Activated naive CD8-positive, alpha-beta T cell treated with anti-CD3 and anti-CD28 coated beads for 36 hours (primary cell): ENCODE data around the gene BAZ1B. TPM values are rescaled to one million over a fixed set of nuclear protein-coding genes. Genes with fewer than 3 reads are reported as not detected.
"Not testable (repeated sequence)": the region's sequence is repeated elsewhere in the genome, so short reads cannot be mapped to it uniquely, and the experiment has no call there.

Experiments used
- DNase-seq: peaks from one replicate; pipeline ENCODE4 v3.0.0; 2021
- H3K27ac Mint-ChIP-seq: one replicate; pipeline ENCODE4 v1.8.0; 2022; ENCODE audit warnings: mild to moderate bottlenecking, moderate library complexity, mixed read lengths
- H3K27me3 Mint-ChIP-seq: one replicate; pipeline ENCODE4 v1.8.0; 2022; ENCODE audit warnings: mild to moderate bottlenecking, mixed read lengths
- H3K36me3 Mint-ChIP-seq: one replicate; pipeline ENCODE4 v1.8.0; 2021; ENCODE audit warnings: mild to moderate bottlenecking, mixed read lengths
- H3K4me1 Mint-ChIP-seq: one replicate; pipeline ENCODE4 v1.8.0; 2021; ENCODE audit warnings: mixed read lengths
- H3K4me3 Mint-ChIP-seq: one replicate; pipeline ENCODE4 v1.8.0; 2022; ENCODE audit warnings: mild to moderate bottlenecking, moderate library complexity, mixed read lengths
- H3K9me3 Mint-ChIP-seq: one replicate; pipeline ENCODE4 v1.8.0; 2022; ENCODE audit warnings: mixed read lengths
- total RNA-seq, 2 experiments: library from RNA; stranded (reverse); gene quantifications; one replicate each; pipeline ENCODE4 v1.2.3, GENCODE V29; 2021

BAZ1B gene
- total RNA-seq, 2 experiments from 2014 or later = 107 to 108 TPM

DNA sequence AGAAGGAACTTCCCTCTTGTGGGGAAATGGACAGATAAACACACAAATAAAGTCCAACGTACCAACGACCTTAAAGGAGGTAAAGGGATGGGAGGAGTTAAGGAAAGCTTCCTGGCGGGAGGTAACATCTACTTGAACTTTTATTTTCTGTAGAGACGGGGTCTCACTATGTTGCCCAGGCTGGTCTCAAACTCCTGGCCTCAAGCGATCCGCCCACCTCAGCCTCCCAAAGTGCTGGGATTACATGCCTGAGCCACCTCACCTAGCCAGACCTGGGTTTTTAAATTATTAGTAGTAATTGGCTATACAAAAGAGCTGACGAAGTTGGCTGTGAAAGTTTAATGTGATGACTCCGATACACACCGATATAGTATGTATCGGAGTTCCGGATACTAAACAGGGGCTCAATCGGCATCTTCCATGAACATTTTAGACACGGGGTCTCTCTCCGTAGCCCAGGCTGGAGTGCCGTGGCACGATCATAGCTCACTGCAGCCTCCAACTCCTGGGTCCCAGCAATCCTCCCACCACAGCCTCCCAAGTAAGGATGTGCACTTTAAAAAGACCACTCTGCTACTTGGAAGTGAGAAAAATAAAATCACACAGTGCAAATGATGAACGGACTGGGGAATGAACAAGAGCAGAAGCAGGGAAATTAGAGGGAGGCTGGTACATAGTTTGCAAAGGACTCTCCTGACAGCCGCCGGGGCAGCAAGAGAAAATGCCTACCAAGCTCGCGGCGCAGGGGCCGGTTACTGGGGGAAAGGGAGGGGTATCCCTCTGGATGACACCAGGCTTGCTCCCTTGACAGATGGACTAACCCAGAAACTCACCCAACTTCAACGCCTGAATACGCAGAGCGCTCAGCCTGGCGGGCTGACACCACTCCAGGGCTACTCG is 34.4 kb upstream of the BAZ1B start:
- H3K4me3 Mint-ChIP-seq = peak overlapping the region; percentile 93
- H3K9me3 Mint-ChIP-seq = no peaks in the 10 kb centered on the region
- DNase-seq = no peak
- H3K27ac Mint-ChIP-seq = peak overlapping the region; percentile 83
- peaks cover 37% of the 10 kb centered on the region for H3K4me1 Mint-ChIP-seq
- H3K36me3 Mint-ChIP-seq = peaks cover 17% of the 10 kb centered on the region
- peaks cover 4% of the 10 kb centered on the region for H3K27me3 Mint-ChIP-seq

GRCh38 chr7:73555411-73555982 is 33.4 kb upstream of the BAZ1B start:
- DNase-seq = no peak
- Mint-ChIP-seq H3K9me3 (no peaks in the 10 kb centered on the region), H3K27me3 (peaks cover 1% of the 10 kb centered on the region), H3K4me3 (peak overlapping the region; percentile 93), H3K36me3 (peaks cover 21% of the 10 kb centered on the region), H3K27ac (peak overlapping the region; percentile 83), H3K4me1 (peaks cover 36% of the 10 kb centered on the region)

GRCh38 chr7:73550093-73550492 is 28.0 kb upstream of the BAZ1B start:
- H3K27ac Mint-ChIP-seq, DNase-seq, H3K27me3 Mint-ChIP-seq, H3K4me3 Mint-ChIP-seq, H3K9me3 Mint-ChIP-seq: not testable (repeated sequence)
- Mint-ChIP-seq H3K36me3 (peaks cover 20% of the 10 kb centered on the region), H3K4me1 (peaks cover 29% of the 10 kb centered on the region)

DNA sequence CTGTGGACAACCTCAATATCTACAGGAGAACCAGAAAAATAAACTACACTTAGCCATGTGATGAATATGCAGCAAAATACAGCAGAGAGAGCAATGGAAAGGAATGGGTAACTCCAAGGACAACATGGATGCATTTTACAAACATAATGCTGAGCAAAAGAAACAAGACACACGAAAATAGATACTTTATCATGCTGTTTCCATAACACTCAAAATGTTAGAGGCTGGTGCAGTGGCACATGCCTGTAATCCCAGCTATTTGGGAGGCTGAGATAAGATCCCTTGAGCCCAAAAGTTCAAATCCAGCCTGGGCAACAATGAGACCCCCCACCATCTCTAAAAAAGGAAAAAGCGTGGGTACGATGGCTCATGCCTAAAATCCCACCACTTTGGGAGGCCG is 27.1 kb upstream of the BAZ1B start:
- no peaks in the 10 kb centered on the region for H3K9me3 Mint-ChIP-seq
- H3K4me1 Mint-ChIP-seq = peaks cover 20% of the 10 kb centered on the region
- H3K27ac Mint-ChIP-seq = no peak overlapping the region
- H3K36me3 Mint-ChIP-seq = peaks cover 14% of the 10 kb centered on the region
- no peaks in the 10 kb centered on the region for H3K27me3 Mint-ChIP-seq
- no peak overlapping the region for H3K4me3 Mint-ChIP-seq
- no peak for DNase-seq

GRCh38 chr7:73547841-73548240 is 25.7 kb upstream of the BAZ1B start:
- Mint-ChIP-seq H3K36me3 (peaks cover 13% of the 10 kb centered on the region), H3K27ac (no peak overlapping the region), H3K9me3 (no peaks in the 10 kb centered on the region), H3K4me1 (peaks cover 15% of the 10 kb centered on the region), H3K4me3 (no peak overlapping the region), H3K27me3 (no peaks in the 10 kb centered on the region)
- no peak for DNase-seq

DNA sequence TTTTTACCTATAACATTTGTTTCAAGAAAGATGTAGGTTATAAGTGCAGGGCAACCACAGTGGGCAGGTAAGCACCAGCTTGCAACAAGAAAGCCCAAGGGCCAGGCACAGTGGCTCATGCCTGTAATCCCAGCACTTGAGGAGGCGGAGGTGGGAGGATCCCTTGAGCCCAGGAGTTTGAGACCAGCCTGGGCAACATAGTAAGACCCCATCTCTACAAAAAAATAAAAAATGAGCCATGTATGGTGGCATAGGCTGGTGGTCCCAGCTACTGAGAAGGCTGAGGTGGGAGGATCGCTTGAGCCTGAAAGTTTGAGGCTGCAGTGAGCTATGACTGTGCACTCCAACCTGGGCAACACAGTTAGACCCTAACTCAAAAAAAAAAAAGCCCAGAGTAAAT is 22.6 kb upstream of the BAZ1B start:
- peaks cover 9% of the 10 kb centered on the region for H3K36me3 Mint-ChIP-seq
- H3K4me1 Mint-ChIP-seq = peaks cover 14% of the 10 kb centered on the region
- no peaks in the 10 kb centered on the region for H3K9me3 Mint-ChIP-seq
- H3K4me3 Mint-ChIP-seq = no peak overlapping the region
- H3K27ac Mint-ChIP-seq = no peak overlapping the region
- no peaks in the 10 kb centered on the region for H3K27me3 Mint-ChIP-seq
- no peak for DNase-seq

GRCh38 chr7:73541722-73542121 is 19.6 kb upstream of the BAZ1B start:
- Mint-ChIP-seq H3K36me3 (peaks cover 16% of the 10 kb centered on the region), H3K9me3 (no peaks in the 10 kb centered on the region), H3K4me1 (no peaks in the 10 kb centered on the region), H3K27ac (no peak overlapping the region), H3K27me3 (no peaks in the 10 kb centered on the region), H3K4me3 (no peak overlapping the region)
- DNase-seq = no peak

- Mint-ChIP-seq H3K9me3 (no peaks in the 10 kb centered on the region), H3K36me3 (peaks cover 20% of the 10 kb centered on the region), H3K27ac (no peak overlapping the region), H3K4me3 (no peak overlapping the region), H3K27me3 (no peaks in the 10 kb centered on the region), H3K4me1 (no peaks in the 10 kb centered on the region)
- DNase-seq = no peak
Observed at GRCh38 chr7:73539709-73540108, 17.6 kb upstream of the BAZ1B start.

GRCh38 chr7:73538510-73538909 is 16.4 kb upstream of the BAZ1B start:
- H3K36me3 Mint-ChIP-seq = peaks cover 20% of the 10 kb centered on the region
- H3K9me3 Mint-ChIP-seq, H3K4me3 Mint-ChIP-seq, H3K27me3 Mint-ChIP-seq, H3K27ac Mint-ChIP-seq, DNase-seq, H3K4me1 Mint-ChIP-seq: not testable (repeated sequence)

GRCh38 chr7:73537051-73537450 is 15.0 kb upstream of the BAZ1B start:
- Mint-ChIP-seq H3K9me3 (no peaks in the 10 kb centered on the region), H3K4me3 (no peak overlapping the region), H3K27ac (no peak overlapping the region), H3K4me1 (no peaks in the 10 kb centered on the region), H3K27me3 (no peaks in the 10 kb centered on the region), H3K36me3 (peaks cover 20% of the 10 kb centered on the region)
- DNase-seq = no peak

DNA sequence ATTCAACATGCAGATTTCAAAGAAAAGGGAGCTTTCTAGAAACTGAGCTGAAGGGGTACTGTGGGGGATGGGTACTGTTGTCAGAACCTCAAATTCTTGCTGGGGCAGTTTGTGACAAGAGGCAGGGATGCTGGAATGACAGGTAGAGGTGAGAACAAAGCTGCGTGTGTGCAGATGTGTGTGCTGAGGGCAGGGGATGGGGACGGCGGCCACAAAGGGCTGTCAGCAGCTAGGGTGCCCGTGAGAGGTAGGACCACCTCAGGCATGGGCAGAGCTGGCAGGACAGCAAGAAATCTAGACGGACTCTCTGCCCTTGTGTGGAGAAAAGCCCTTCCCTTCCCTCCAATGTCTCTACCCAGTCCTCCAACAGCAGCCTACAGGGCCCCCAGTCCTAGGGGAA is 14.4 kb upstream of the BAZ1B start:
- H3K4me1 Mint-ChIP-seq = no peaks in the 10 kb centered on the region
- peaks cover 20% of the 10 kb centered on the region for H3K36me3 Mint-ChIP-seq
- no peaks in the 10 kb centered on the region for H3K9me3 Mint-ChIP-seq
- no peak for DNase-seq
- no peak overlapping the region for H3K27ac Mint-ChIP-seq
- H3K4me3 Mint-ChIP-seq = no peak overlapping the region
- H3K27me3 Mint-ChIP-seq = no peaks in the 10 kb centered on the region

- H3K27ac Mint-ChIP-seq, H3K9me3 Mint-ChIP-seq, H3K4me1 Mint-ChIP-seq, DNase-seq, H3K4me3 Mint-ChIP-seq, H3K27me3 Mint-ChIP-seq: not testable (repeated sequence)
- peaks cover 17% of the 10 kb centered on the region for H3K36me3 Mint-ChIP-seq
Observed at GRCh38 chr7:73535918-73536317, 13.8 kb upstream of the BAZ1B start.

GRCh38 chr7:73533742-73534141 is 11.6 kb upstream of the BAZ1B start:
- H3K4me1 Mint-ChIP-seq = no peaks in the 10 kb centered on the region
- H3K27me3 Mint-ChIP-seq = no peaks in the 10 kb centered on the region
- no peaks in the 10 kb centered on the region for H3K9me3 Mint-ChIP-seq
- H3K36me3 Mint-ChIP-seq = peaks cover 5% of the 10 kb centered on the region
- no peak overlapping the region for H3K4me3 Mint-ChIP-seq
- DNase-seq = no peak
- H3K27ac Mint-ChIP-seq = no peak overlapping the region

DNA sequence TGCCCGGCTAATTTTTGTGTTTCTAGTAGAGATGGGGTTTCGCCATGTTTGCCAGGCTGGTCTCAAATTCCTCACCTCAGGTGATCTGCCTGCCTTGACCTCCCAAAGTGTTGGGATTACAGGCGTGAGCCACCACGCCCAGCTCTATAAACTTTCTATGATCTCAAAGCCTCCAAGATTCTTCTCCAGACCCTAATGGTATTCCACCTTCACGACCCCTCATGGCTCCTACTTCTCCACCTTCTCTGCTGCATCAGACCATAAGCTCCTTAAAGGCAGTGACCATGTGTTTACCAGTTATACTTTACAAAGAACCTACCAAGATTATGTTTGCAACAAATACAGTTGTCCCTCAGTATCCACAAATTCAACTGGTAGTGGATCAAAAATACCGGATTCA is 10.1 kb upstream of the BAZ1B start:
- Mint-ChIP-seq H3K4me1 (peaks cover 9% of the 10 kb centered on the region), H3K9me3 (no peaks in the 10 kb centered on the region), H3K4me3 (no peak overlapping the region), H3K27ac (no peak overlapping the region), H3K27me3 (no peaks in the 10 kb centered on the region), H3K36me3 (peaks cover 5% of the 10 kb centered on the region)
- no peak for DNase-seq

- no peak overlapping the region for H3K4me3 Mint-ChIP-seq
- H3K27ac Mint-ChIP-seq = no peak overlapping the region
- no peaks in the 10 kb centered on the region for H3K27me3 Mint-ChIP-seq
- H3K9me3 Mint-ChIP-seq = no peaks in the 10 kb centered on the region
- peaks cover 3% of the 10 kb centered on the region for H3K36me3 Mint-ChIP-seq
- peaks cover 15% of the 10 kb centered on the region for H3K4me1 Mint-ChIP-seq
- DNase-seq = no peak
Observed at GRCh38 chr7:73530800-73531199, 8.7 kb upstream of the BAZ1B start.
